GM21529 (cell line): ENCODE results near the gene PPP1R13B.

ENCODE experiments used
- ATAC-seq: cut with Tn5 transposase; IDR thresholded peaks from one replicate; pipeline ENCODE4 v1.9.1; 2021; ENCODE audit not compliant: unreplicated experiment

The PPP1R13B gene

GRCh38 chr14:103688906-103689902 is 158.2 kb downstream of the PPP1R13B start:
- no peak for ATAC-seq

- ATAC-seq, result no peak
Measured at GRCh38 chr14:103688441-103688840, 158.9 kb downstream of the PPP1R13B start.

GRCh38 chr14:103687712-103688111 is 159.7 kb downstream of the PPP1R13B start:
- no peak for ATAC-seq

GRCh38 chr14:103686831-103687485 is 160.4 kb downstream of the PPP1R13B start:
- no peak for ATAC-seq

- no peak for ATAC-seq
Measured at GRCh38 chr14:103685276-103686211, 161.8 kb downstream of the PPP1R13B start.

- no peak for ATAC-seq
Measured at GRCh38 chr14:103684871-103685270, 162.5 kb downstream of the PPP1R13B start.

- ATAC-seq, result no peak
Measured at GRCh38 chr14:103684471-103684870, 162.9 kb downstream of the PPP1R13B start.
